ENCODE results near the gene LRRC45. TPM values are rescaled to one million over a fixed set of nuclear protein-coding genes. Genes with fewer than 3 reads are reported as not detected.

The LRRC45 gene
- total RNA-seq, 1 experiment from 2014 or later = 34.3 TPM

GRCh38 chr17:81995463-81996231, 27.5 kb upstream of the LRRC45 start:
- ChIA-PET CTCF (no interaction called here), POLR2A (ENCODE audit: low non-redundant PET) (interaction anchor here (0.7 kb wide), 1 partner anchor 10 kb away, joined by 3 read pairs; no protein-coding TSS in a partner anchor)
- H3K9me3 ChIP-seq (ENCODE audit: low read depth, low read length, poor library complexity, severe bottlenecking) = no peaks in the 10 kb centered on the region
- no peaks in the 10 kb centered on the region for H3K36me3 ChIP-seq (ENCODE audit: insufficient read depth, low read length, poor library complexity, severe bottlenecking)
- H3K4me1 ChIP-seq (ENCODE audit: insufficient read depth, low read length, poor library complexity, severe bottlenecking) = no peaks in the 10 kb centered on the region
- H3K4me3 ChIP-seq (ENCODE audit: low read depth, low read length, poor library complexity, severe bottlenecking) = no peak overlapping the region
- BruUV-seq (replicated peaks) = no TSS peak
- TF ChIP-seq EZH2 (IDR thresholded peaks at IDR 0.05; ENCODE audit: borderline replicate concordance, low read depth, low read length, poor library complexity, severe bottlenecking) = no peak
- no peak for TF ChIP-seq CTCF (conservative IDR thresholded peaks at IDR 0.05; ENCODE audit: low read depth, low read length)
- DNase-seq (ENCODE audit: low spot score) = no peak
- H3K27me3 ChIP-seq (replicated peaks; ENCODE audit: insufficient read depth, low read depth, low read length, poor library complexity) = no peaks in the 10 kb centered on the region
- intact Hi-C loops (cut with micrococcal nuclease; ENCODE audit: unreplicated experiment) = no loop called here
- H3K27ac ChIP-seq (ENCODE audit: low read depth, low read length, poor library complexity, severe bottlenecking) = no peak overlapping the region

GRCh38 chr17:81996232-81996756, 26.8 kb upstream of the LRRC45 start:
- DNase-seq (ENCODE audit: low spot score) = no peak
- Histone ChIP-seq H3K4me3 (ENCODE audit: low read depth, low read length, poor library complexity, severe bottlenecking) (no peak overlapping the region), H3K4me1 (ENCODE audit: insufficient read depth, low read length, poor library complexity, severe bottlenecking) (no peaks in the 10 kb centered on the region), H3K36me3 (ENCODE audit: insufficient read depth, low read length, poor library complexity, severe bottlenecking) (no peaks in the 10 kb centered on the region), H3K27me3 (replicated peaks; ENCODE audit: insufficient read depth, low read depth, low read length, poor library complexity) (no peaks in the 10 kb centered on the region), H3K27ac (ENCODE audit: low read depth, low read length, poor library complexity, severe bottlenecking) (no peak overlapping the region), H3K9me3 (ENCODE audit: low read depth, low read length, poor library complexity, severe bottlenecking) (no peaks in the 10 kb centered on the region)
- ChIA-PET POLR2A (ENCODE audit: low non-redundant PET) (interaction anchor here (0.7 kb wide), 1 partner anchor 11 kb away, joined by 3 read pairs; no protein-coding TSS in a partner anchor), CTCF (interaction anchor here (1.6 kb wide), 1 partner anchor 24 kb away, joined by 4 read pairs; no protein-coding TSS in a partner anchor)
- no TSS peak for BruUV-seq (replicated peaks)
- TF ChIP-seq EZH2 (IDR thresholded peaks at IDR 0.05; ENCODE audit: borderline replicate concordance, low read depth, low read length, poor library complexity, severe bottlenecking) = no peak
- no peak for TF ChIP-seq CTCF (conservative IDR thresholded peaks at IDR 0.05; ENCODE audit: low read depth, low read length)
- intact Hi-C loops (cut with micrococcal nuclease; ENCODE audit: unreplicated experiment) = no loop called here

- POLR2A ChIA-PET (ENCODE audit: low non-redundant PET) = interaction anchor here (0.6 kb wide), 1 partner anchor 123 kb away, joined by 8 read pairs; no protein-coding TSS in a partner anchor
- no peak for TF ChIP-seq EZH2 (IDR thresholded peaks at IDR 0.05; ENCODE audit: borderline replicate concordance, low read depth, low read length, poor library complexity, severe bottlenecking)
- BruUV-seq (replicated peaks) = no TSS peak
These were observed 26.2 kb upstream of the LRRC45 start for GRCh38 chr17:81996757-81997441.

More at GRCh38 chr17:81996757-81997441, 26.2 kb upstream of the LRRC45 start:
- H3K27ac ChIP-seq (ENCODE audit: low read depth, low read length, poor library complexity, severe bottlenecking) = no peak overlapping the region
- no peaks in the 10 kb centered on the region for H3K36me3 ChIP-seq (ENCODE audit: insufficient read depth, low read length, poor library complexity, severe bottlenecking)
- no peak for DNase-seq (ENCODE audit: low spot score)
- intact Hi-C loops (cut with micrococcal nuclease; ENCODE audit: unreplicated experiment) = no loop called here
- no peaks in the 10 kb centered on the region for H3K4me1 ChIP-seq (ENCODE audit: insufficient read depth, low read length, poor library complexity, severe bottlenecking)
- H3K27me3 ChIP-seq (replicated peaks; ENCODE audit: insufficient read depth, low read depth, low read length, poor library complexity) = no peaks in the 10 kb centered on the region
- H3K4me3 ChIP-seq (ENCODE audit: low read depth, low read length, poor library complexity, severe bottlenecking) = no peak overlapping the region
- CTCF ChIA-PET = interaction anchor here (0.6 to 1.6 kb wide), 3 partner anchors 23 to 844 kb away, joined by 4 read pairs; no protein-coding TSS in a partner anchor
- no peaks in the 10 kb centered on the region for H3K9me3 ChIP-seq (ENCODE audit: low read depth, low read length, poor library complexity, severe bottlenecking)
